HG03066 (cell line): ENCODE measurements around the gene PRKCE.

Source experiments
- ATAC-seq: cut with Tn5 transposase; IDR thresholded peaks from one replicate; pipeline ENCODE4 v1.9.1; 2021; ENCODE audit warnings: low read depth; ENCODE audit not compliant: unreplicated experiment

PRKCE gene

GRCh38 chr2:45826884-45827635 is 175.6 kb downstream of the PRKCE start:
- no peak for ATAC-seq

- ATAC-seq: no peak
These were observed 178.8 kb downstream of the PRKCE start for GRCh38 chr2:45830322-45830721.

GRCh38 chr2:45833301-45833967 is 182.0 kb downstream of the PRKCE start:
- ATAC-seq: peak; percentile 18

DNA sequence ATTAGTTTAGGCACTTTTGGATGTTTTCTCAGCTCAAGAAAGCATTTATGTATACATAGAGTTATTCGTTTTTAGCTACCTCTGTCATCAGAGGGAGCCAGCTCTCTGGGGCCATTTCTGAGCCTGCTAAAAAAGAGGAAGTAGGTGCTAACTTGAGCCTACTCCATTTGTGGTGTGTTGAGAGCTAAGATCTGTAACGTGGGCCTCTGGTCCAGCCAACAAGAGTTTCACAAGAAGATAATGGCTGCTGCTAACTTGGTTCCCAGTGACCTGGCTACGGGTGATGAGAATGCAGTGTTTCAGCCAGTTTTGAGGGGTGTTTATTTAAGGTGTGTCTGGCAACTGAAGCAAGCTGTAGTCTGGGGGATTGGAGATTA is 182.5 kb downstream of the PRKCE start:
- ATAC-seq: peak; percentile 83

GRCh38 chr2:45834372-45834771 is 182.9 kb downstream of the PRKCE start:
- ATAC-seq: no peak

DNA sequence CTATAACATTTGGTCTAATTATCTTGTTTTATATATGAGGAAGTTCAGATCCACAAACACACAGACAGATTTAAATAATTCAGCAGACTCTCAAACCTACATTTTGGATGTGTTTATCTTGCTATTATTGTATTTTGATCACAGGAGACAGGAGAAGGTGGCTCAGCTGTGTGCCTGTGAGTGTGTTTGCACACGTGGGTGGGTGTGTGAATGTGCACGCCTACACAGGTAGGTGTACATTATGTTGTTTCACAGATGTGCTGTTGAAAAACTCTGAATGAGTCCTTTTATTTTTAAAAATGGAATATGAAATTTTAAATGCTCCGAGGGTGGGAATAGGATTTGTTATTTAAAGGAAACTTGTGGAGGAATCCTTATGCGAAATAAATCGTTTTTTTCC is 183.4 kb downstream of the PRKCE start:
- no peak for ATAC-seq

GRCh38 chr2:45836316-45836715 is 184.8 kb downstream of the PRKCE start:
- peak; percentile 11 for ATAC-seq

GRCh38 chr2:45836740-45837139 is 185.3 kb downstream of the PRKCE start:
- ATAC-seq: peak; percentile 37

DNA sequence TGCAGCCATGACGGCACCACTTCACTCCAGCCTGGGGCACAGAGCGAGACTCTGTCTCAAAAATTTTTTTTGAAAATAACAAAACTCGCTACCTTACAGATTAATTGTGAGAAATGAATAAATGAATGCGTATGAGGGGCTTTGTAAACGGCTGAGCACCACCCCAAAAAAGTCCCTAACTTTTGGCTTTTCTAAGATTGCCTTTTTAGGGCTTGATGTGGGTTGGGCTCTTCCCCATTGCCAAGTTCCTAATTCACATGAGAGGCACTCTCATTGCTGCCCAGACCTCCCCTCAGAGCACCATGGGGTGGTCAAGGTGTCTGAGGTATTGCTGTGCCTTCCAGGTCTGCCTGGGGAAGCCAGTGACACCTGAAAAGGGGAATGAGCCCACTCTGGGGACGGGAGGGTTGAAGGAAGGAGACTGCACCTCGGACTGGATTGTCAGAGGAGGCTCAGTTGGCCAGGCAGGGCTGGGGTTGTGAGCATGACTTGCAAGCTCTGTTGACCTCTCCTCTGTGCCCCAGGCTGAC is 186.4 kb downstream of the PRKCE start:
- no peak for ATAC-seq

DNA sequence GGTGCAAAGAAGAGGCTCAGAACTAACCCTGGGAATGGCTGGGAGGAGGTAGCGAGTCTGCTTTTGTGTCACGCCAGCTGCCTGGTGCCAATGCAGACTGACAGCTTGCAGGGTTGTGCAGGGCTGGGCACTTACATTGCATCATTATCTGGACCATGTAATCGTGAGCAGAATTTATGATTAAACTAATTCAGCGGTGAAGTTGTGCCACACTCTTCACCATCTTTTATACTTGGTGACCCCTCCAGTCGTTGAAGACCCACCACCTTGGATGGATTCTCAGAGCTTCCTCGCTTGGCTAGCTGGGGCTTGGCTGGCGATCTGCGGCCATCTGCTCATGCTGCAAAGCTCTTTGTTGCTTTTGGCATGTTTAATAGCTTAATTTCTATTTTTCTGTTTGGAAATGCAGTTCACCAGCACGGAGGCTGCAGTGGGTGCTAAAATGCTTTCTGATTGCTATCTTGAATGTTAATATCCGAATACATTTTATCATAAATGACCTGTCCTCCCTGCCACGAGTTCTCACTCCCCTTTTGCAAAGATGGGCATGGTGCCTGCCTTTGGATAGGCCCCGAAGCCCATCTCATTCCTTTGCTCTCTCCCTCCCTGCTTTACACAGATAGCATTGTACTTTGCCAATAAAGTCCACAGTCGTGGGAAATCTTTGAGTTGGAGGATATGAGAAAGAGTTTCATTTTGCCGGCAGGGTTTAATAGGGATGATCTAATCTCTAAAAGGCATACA is 188.2 kb downstream of the PRKCE start:
- no peak for ATAC-seq

DNA sequence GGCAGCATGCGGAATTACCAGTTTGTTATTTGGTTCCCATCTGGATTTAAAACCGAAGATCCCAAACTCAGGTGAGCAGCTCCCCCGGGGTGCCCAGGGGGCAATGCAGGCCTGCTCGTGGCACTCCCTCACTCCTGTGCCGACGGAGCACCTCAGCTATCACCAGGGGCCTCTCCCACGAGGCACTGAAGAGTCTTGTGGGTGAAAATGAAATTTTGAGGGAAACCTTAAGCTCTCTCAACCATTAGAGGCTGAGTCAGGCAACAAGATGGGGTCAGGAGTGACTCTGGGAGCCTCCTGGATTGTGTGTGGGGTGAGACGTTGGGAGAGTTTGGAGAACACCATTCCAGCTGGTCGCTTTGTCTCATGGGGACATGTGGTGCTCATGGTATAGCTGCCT is 189.0 kb downstream of the PRKCE start:
- ATAC-seq: peak; percentile 38

GRCh38 chr2:45841752-45842407 is 190.4 kb downstream of the PRKCE start:
- no peak for ATAC-seq

GRCh38 chr2:45843136-45843535 is 191.7 kb downstream of the PRKCE start:
- peak; percentile 54 for ATAC-seq

- ATAC-seq: no peak
These were observed 193.5 kb downstream of the PRKCE start for GRCh38 chr2:45844796-45845457.

GRCh38 chr2:45845566-45845965 is 194.1 kb downstream of the PRKCE start:
- ATAC-seq: no peak

DNA sequence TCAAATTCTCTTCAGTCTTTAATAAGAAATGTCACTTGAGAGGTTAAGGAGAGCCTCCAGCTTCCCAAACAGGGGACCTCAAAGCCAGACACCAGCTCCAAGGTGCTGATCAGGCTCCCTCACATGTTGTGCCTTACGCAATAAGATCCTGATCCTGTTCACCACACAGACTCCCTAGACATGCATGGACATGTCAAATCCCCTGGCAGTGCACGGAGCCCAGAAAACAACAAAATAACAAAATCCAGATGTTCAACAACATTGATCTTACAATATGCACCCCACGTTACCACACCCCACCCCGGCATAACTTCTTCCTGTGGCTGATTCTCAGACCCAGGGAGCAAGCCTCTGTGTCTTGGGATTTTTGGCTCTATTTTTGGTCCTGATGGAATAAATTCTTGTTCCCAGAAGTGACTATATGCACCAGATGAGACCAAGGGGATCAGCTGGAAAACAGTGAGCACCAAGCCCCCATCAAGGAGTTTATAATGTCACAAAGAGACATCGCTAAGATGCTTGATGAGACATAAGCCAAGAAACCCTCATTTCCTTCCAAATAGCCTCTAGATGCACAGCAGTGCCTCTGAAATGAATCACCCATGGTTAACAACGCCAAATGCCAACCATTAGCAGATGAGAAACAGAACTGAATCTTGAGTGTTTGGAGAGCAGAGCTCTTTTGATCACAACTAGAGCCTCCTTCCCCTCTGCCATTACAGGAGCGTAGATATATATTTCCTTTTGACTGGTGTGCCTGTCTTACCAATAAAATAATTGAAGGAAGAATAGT is 198.2 kb downstream of the PRKCE start:
- ATAC-seq: no peak

GRCh38 chr2:45850558-45850957 is 199.1 kb downstream of the PRKCE start:
- no peak for ATAC-seq

DNA sequence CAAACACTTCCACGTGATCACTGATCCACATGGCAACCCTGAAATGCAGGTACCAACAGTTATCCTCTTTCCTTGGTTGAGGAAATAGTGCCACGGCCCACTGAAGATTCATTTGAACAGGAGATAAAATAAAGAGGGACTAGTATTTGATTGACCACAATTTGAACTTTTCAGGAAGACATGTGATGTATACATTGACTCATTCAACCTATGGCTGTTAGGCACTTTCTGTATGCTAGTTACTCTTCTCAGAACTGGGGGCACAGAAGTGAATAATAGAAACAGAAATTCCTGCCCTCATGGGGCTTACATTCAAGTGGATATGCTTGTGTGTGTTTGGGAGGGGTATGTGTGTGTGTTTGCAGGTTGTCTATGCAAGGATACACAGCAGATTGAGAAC is 199.6 kb downstream of the PRKCE start:
- ATAC-seq: no peak

- no peak for ATAC-seq
These were observed 200.3 kb downstream of the PRKCE start for GRCh38 chr2:45851576-45852304.
